Measurements from ENCODE around the gene PCGF5.

Gene PCGF5

GRCh38 chr10:91196268-91197048 is 24.0 kb upstream of the PCGF5 start:
- no peak overlapping the region for H3K27ac ChIP-seq (ENCODE audit: low read depth, low read length)
- H3K4me1 ChIP-seq (ENCODE audit: insufficient read depth, low read length): peaks cover 26% of the 10 kb centered on the region

GRCh38 chr10:91197127-91197526 is 23.3 kb upstream of the PCGF5 start:
- no peak overlapping the region for H3K9ac ChIP-seq (ENCODE audit: low read length)
- no peaks in the 10 kb centered on the region for H3K9me3 ChIP-seq (ENCODE audit: low read length)
- no peaks in the 10 kb centered on the region for H3K36me3 ChIP-seq (ENCODE audit: insufficient read depth, low read length)
- H3K4me3 ChIP-seq (ENCODE audit: low read depth in 1 of 2, low read length in 2 of 2): no peak overlapping the region
- no peaks in the 10 kb centered on the region for H3K27me3 ChIP-seq (ENCODE audit: control insufficient read depth in 1 of 2, insufficient read depth in 2 of 2, low read length in 2 of 2)
- H3K27ac ChIP-seq (ENCODE audit: low read depth, low read length): no peak overlapping the region
- H3K4me1 ChIP-seq (ENCODE audit: insufficient read depth, low read length): peaks cover 28% of the 10 kb centered on the region

More at GRCh38 chr10:91196268-91197048, 24.0 kb upstream of the PCGF5 start:
- H3K9ac ChIP-seq (ENCODE audit: low read length): no peak overlapping the region
- H3K4me3 ChIP-seq (ENCODE audit: low read depth in 1 of 2, low read length in 2 of 2): no peak overlapping the region
- H3K9me3 ChIP-seq (ENCODE audit: low read length): no peaks in the 10 kb centered on the region
- no peaks in the 10 kb centered on the region for H3K36me3 ChIP-seq (ENCODE audit: insufficient read depth, low read length)
- no peaks in the 10 kb centered on the region for H3K27me3 ChIP-seq (ENCODE audit: control insufficient read depth in 1 of 2, insufficient read depth in 2 of 2, low read length in 2 of 2)

- no peaks in the 10 kb centered on the region for H3K36me3 ChIP-seq (ENCODE audit: insufficient read depth, low read length)
- H3K27ac ChIP-seq (ENCODE audit: low read depth, low read length): no peak overlapping the region
- H3K9me3 ChIP-seq (ENCODE audit: low read length): no peaks in the 10 kb centered on the region
- H3K4me1 ChIP-seq (ENCODE audit: insufficient read depth, low read length): peaks cover 22% of the 10 kb centered on the region
- H3K27me3 ChIP-seq (ENCODE audit: control insufficient read depth in 1 of 2, insufficient read depth in 2 of 2, low read length in 2 of 2): no peaks in the 10 kb centered on the region
- H3K4me3 ChIP-seq (ENCODE audit: low read depth in 1 of 2, low read length in 2 of 2): no peak overlapping the region
- no peak overlapping the region for H3K9ac ChIP-seq (ENCODE audit: low read length)
Observed at GRCh38 chr10:91198781-91199180, 21.7 kb upstream of the PCGF5 start.

- H3K9ac ChIP-seq (ENCODE audit: low read length): no peak overlapping the region
- H3K9me3 ChIP-seq (ENCODE audit: low read length): no peaks in the 10 kb centered on the region
- no peaks in the 10 kb centered on the region for H3K36me3 ChIP-seq (ENCODE audit: insufficient read depth, low read length)
- H3K27ac ChIP-seq (ENCODE audit: low read depth, low read length): no peak overlapping the region
- H3K27me3 ChIP-seq (ENCODE audit: control insufficient read depth in 1 of 2, insufficient read depth in 2 of 2, low read length in 2 of 2): no peaks in the 10 kb centered on the region
- H3K4me1 ChIP-seq (ENCODE audit: insufficient read depth, low read length): peaks cover 22% of the 10 kb centered on the region
- no peak overlapping the region for H3K4me3 ChIP-seq (ENCODE audit: low read depth in 1 of 2, low read length in 2 of 2)
Observed at GRCh38 chr10:91200314-91201212, 19.9 kb upstream of the PCGF5 start.

- Histone ChIP-seq H3K9ac (ENCODE audit: low read length) (no peak overlapping the region), H3K36me3 (ENCODE audit: insufficient read depth, low read length) (no peaks in the 10 kb centered on the region), H3K27ac (ENCODE audit: low read depth, low read length) (no peak overlapping the region), H3K27me3 (ENCODE audit: control insufficient read depth in 1 of 2, insufficient read depth in 2 of 2, low read length in 2 of 2) (no peaks in the 10 kb centered on the region), H3K9me3 (ENCODE audit: low read length) (no peaks in the 10 kb centered on the region), H3K4me3 (ENCODE audit: low read depth in 1 of 2, low read length in 2 of 2) (no peak overlapping the region), H3K4me1 (ENCODE audit: insufficient read depth, low read length) (peaks cover 22% of the 10 kb centered on the region)
Observed at GRCh38 chr10:91201213-91201996, 19.1 kb upstream of the PCGF5 start.

GRCh38 chr10:91206427-91206826 is 14.0 kb upstream of the PCGF5 start:
- Histone ChIP-seq H3K4me3 (ENCODE audit: low read depth in 1 of 2, low read length in 2 of 2) (no peak overlapping the region), H3K36me3 (ENCODE audit: insufficient read depth, low read length) (no peaks in the 10 kb centered on the region), H3K27ac (ENCODE audit: low read depth, low read length) (no peak overlapping the region), H3K27me3 (ENCODE audit: control insufficient read depth in 1 of 2, insufficient read depth in 2 of 2, low read length in 2 of 2) (no peaks in the 10 kb centered on the region), H3K9me3 (ENCODE audit: low read length) (no peaks in the 10 kb centered on the region), H3K9ac (ENCODE audit: low read length) (no peak overlapping the region), H3K4me1 (ENCODE audit: insufficient read depth, low read length) (peaks cover 4% of the 10 kb centered on the region)

- Histone ChIP-seq H3K36me3 (ENCODE audit: insufficient read depth, low read length) (no peaks in the 10 kb centered on the region), H3K4me3 (ENCODE audit: low read depth in 1 of 2, low read length in 2 of 2) (no peak overlapping the region), H3K27ac (ENCODE audit: low read depth, low read length) (no peak overlapping the region), H3K9ac (ENCODE audit: low read length) (no peak overlapping the region), H3K4me1 (ENCODE audit: insufficient read depth, low read length) (no peaks in the 10 kb centered on the region), H3K9me3 (ENCODE audit: low read length) (no peaks in the 10 kb centered on the region), H3K27me3 (ENCODE audit: control insufficient read depth in 1 of 2, insufficient read depth in 2 of 2, low read length in 2 of 2) (no peaks in the 10 kb centered on the region)
Observed at GRCh38 chr10:91206837-91207474, 13.5 kb upstream of the PCGF5 start.

GRCh38 chr10:91208642-91209041 is 11.8 kb upstream of the PCGF5 start:
- Histone ChIP-seq H3K27ac (ENCODE audit: low read depth, low read length) (no peak overlapping the region), H3K27me3 (ENCODE audit: control insufficient read depth in 1 of 2, insufficient read depth in 2 of 2, low read length in 2 of 2) (no peaks in the 10 kb centered on the region), H3K4me3 (ENCODE audit: low read depth in 1 of 2, low read length in 2 of 2) (no peak overlapping the region), H3K9me3 (ENCODE audit: low read length) (no peaks in the 10 kb centered on the region), H3K9ac (ENCODE audit: low read length) (no peak overlapping the region), H3K4me1 (ENCODE audit: insufficient read depth, low read length) (no peaks in the 10 kb centered on the region), H3K36me3 (ENCODE audit: insufficient read depth, low read length) (no peaks in the 10 kb centered on the region)

GRCh38 chr10:91210014-91210413 is 10.4 kb upstream of the PCGF5 start:
- no peaks in the 10 kb centered on the region for H3K27me3 ChIP-seq (ENCODE audit: control insufficient read depth in 1 of 2, insufficient read depth in 2 of 2, low read length in 2 of 2)
- no peaks in the 10 kb centered on the region for H3K36me3 ChIP-seq (ENCODE audit: insufficient read depth, low read length)
- no peak overlapping the region for H3K9ac ChIP-seq (ENCODE audit: low read length)
- no peak overlapping the region for H3K27ac ChIP-seq (ENCODE audit: low read depth, low read length)
- H3K9me3 ChIP-seq (ENCODE audit: low read length): no peaks in the 10 kb centered on the region
- H3K4me3 ChIP-seq (ENCODE audit: low read depth in 1 of 2, low read length in 2 of 2): no peak overlapping the region
- no peaks in the 10 kb centered on the region for H3K4me1 ChIP-seq (ENCODE audit: insufficient read depth, low read length)

- H3K27me3 ChIP-seq (ENCODE audit: control insufficient read depth in 1 of 2, insufficient read depth in 2 of 2, low read length in 2 of 2): no peaks in the 10 kb centered on the region
- no peak overlapping the region for H3K4me3 ChIP-seq (ENCODE audit: low read depth in 1 of 2, low read length in 2 of 2)
- H3K9me3 ChIP-seq (ENCODE audit: low read length): no peaks in the 10 kb centered on the region
- H3K27ac ChIP-seq (ENCODE audit: low read depth, low read length): no peak overlapping the region
- H3K9ac ChIP-seq (ENCODE audit: low read length): no peak overlapping the region
- H3K36me3 ChIP-seq (ENCODE audit: insufficient read depth, low read length): no peaks in the 10 kb centered on the region
- H3K4me1 ChIP-seq (ENCODE audit: insufficient read depth, low read length): no peaks in the 10 kb centered on the region
Observed at GRCh38 chr10:91210435-91210834, 10.0 kb upstream of the PCGF5 start.

- Histone ChIP-seq H3K4me1 (ENCODE audit: insufficient read depth, low read length) (no peaks in the 10 kb centered on the region), H3K9ac (ENCODE audit: low read length) (no peak overlapping the region), H3K27ac (ENCODE audit: low read depth, low read length) (no peak overlapping the region), H3K9me3 (ENCODE audit: low read length) (no peaks in the 10 kb centered on the region), H3K4me3 (ENCODE audit: low read depth in 1 of 2, low read length in 2 of 2) (no peak overlapping the region), H3K27me3 (ENCODE audit: control insufficient read depth in 1 of 2, insufficient read depth in 2 of 2, low read length in 2 of 2) (no peaks in the 10 kb centered on the region), H3K36me3 (ENCODE audit: insufficient read depth, low read length) (no peaks in the 10 kb centered on the region)
Observed at GRCh38 chr10:91211675-91212074, 8.8 kb upstream of the PCGF5 start.

Measured in muscle layer of colon (tissue), 2 donors.